CD4-positive, alpha-beta T cell (primary cell): ENCODE results near the gene PLEKHH3. TPM values are rescaled to one million over a fixed set of nuclear protein-coding genes. Genes with fewer than 3 reads are reported as not detected.

Experiments used
- ATAC-seq: fragments of 200-7000 bp; cut with Tn5 transposase; one replicate; pipeline ENCODE4 v1.10.0; 2022; ENCODE audit warnings: mild to moderate bottlenecking; ENCODE audit not compliant: poor library complexity
- CTCF ChIA-PET: fragments of 350-600 bp; sonication (Branson Sonifier 250); formaldehyde crosslinking; loops from one replicate; lab custom pipeline; 2021; ENCODE audit warnings: antibody characterized with exemption, inconsistent platforms; lab: Charles Lee
- POLR2A ChIA-PET: fragments of 350-600 bp; sonication (Branson Sonifier 250); formaldehyde crosslinking; loops from one replicate; lab custom pipeline; 2021; ENCODE audit warnings: antibody characterized with exemption, inconsistent platforms; lab: Charles Lee
- DNase-seq, 14 experiments: peaks; one replicate each; pipeline ENCODE4 v3.0.0-alpha.2; 2013 to 2020; ENCODE audit warnings: mixed read lengths in 2 of 14
- H3K27ac ChIP-seq, 2 donors: one replicate each; pipeline versions ENCODE4 v1.5.1 to v1.7.0; 2013; ENCODE audit warnings: low read length in 2 of 2, low read depth in 1 of 2, mild to moderate bottlenecking in 1 of 2
- H3K27me3 ChIP-seq, 2 experiments: 1 replicate in 1 of 2; 2 replicates in 1 of 2; pipeline versions ENCODE4 v1.6.1 to v1.7.0; 2013; ENCODE audit warnings: low read length in 2 of 2, control low read depth in 1 of 2, mild to moderate bottlenecking in 1 of 2, moderate library complexity in 1 of 2; ENCODE audit not compliant: insufficient read depth in 2 of 2, control insufficient read depth in 1 of 2
- H3K36me3 ChIP-seq: one replicate; pipeline ENCODE4 v1.6.1; 2013; ENCODE audit warnings: low read length, control low read depth; ENCODE audit not compliant: insufficient read depth
- H3K4me1 ChIP-seq: one replicate; pipeline ENCODE4 v1.6.1; 2013; ENCODE audit warnings: low read length, control low read depth; ENCODE audit not compliant: insufficient read depth
- H3K4me3 ChIP-seq: one replicate; pipeline ENCODE4 v1.5.1; 2013; ENCODE audit warnings: mild to moderate bottlenecking, low read length, moderate library complexity
- H3K9me3 ChIP-seq, 2 experiments: 1 replicate in 1 of 2; 2 replicates in 1 of 2; pipeline versions ENCODE4 v1.6.1 to v1.7.0; 2013; ENCODE audit warnings: low read length in 2 of 2, mild to moderate bottlenecking in 2 of 2, control low read depth in 1 of 2, moderate library complexity in 1 of 2; ENCODE audit not compliant: control insufficient read depth in 1 of 2, insufficient read depth in 1 of 2
- H3K27ac Mint-ChIP-seq: one replicate; pipeline ENCODE4 v1.8.0; 2020; ENCODE audit warnings: mixed read lengths
- H3K27me3 Mint-ChIP-seq: one replicate; pipeline ENCODE4 v1.8.0; 2021; ENCODE audit warnings: mixed read lengths
- H3K36me3 Mint-ChIP-seq: one replicate; pipeline ENCODE4 v1.8.0; 2021; ENCODE audit warnings: low read depth, mixed read lengths
- H3K4me1 Mint-ChIP-seq: one replicate; pipeline ENCODE4 v1.8.0; 2021; ENCODE audit warnings: low read depth, mixed read lengths
- H3K4me3 Mint-ChIP-seq: one replicate; pipeline ENCODE4 v1.8.0; 2020; ENCODE audit warnings: mild to moderate bottlenecking, mixed read lengths
- H3K9me3 Mint-ChIP-seq: one replicate; pipeline ENCODE4 v1.8.0; 2020; ENCODE audit warnings: mixed read lengths
- CTCF ChIP-seq: fragments of 200-600 bp; IDR thresholded peaks from one replicate; pipeline ENCODE4 v1.8.0; 2022; ENCODE audit warnings: antibody characterized with exemption, mild to moderate bottlenecking
- intact Hi-C, 2 experiments: fragments of 100-400 bp; cut with DNase I in 1 of 2; cut with micrococcal nuclease in 1 of 2; formaldehyde crosslinking; loops; one replicate each; pipeline versions ENCODE4 v1.15.1 to v1.9.0; 2023 to 2025; cut with DNase I, micrococcal nuclease
- total RNA-seq, 174 experiments: library from RNA in 2 of 174; stranded (reverse) in 2 of 174; gene quantifications; one replicate each; pipeline ENCODE4 v1.2.3 and lab custom pipeline; 2021 to 2026

Gene PLEKHH3
- total RNA-seq, 2 experiments from 2014 or later, result 0.60 to 1.1 TPM

- POLR2A ChIA-PET, result no interaction called here
- peaks cover 4% of the 10 kb centered on the region for H3K4me1 Mint-ChIP-seq
- CTCF ChIA-PET, result no interaction called here
These were observed 25.4 kb downstream of the PLEKHH3 start for GRCh38 chr17:42651392-42651791.

GRCh38 chr17:42647778-42648177 is 29.0 kb downstream of the PLEKHH3 start:
- POLR2A ChIA-PET, result no interaction called here

More at GRCh38 chr17:42651392-42651791, 25.4 kb downstream of the PLEKHH3 start:
- no peaks in the 10 kb centered on the region for H3K36me3 ChIP-seq
- peaks cover 9 to 11% of the 10 kb centered on the region in 2 experiments for H3K27me3 ChIP-seq
- H3K9me3 ChIP-seq, result no peaks in the 10 kb centered on the region
- ATAC-seq (no peak), DNase-seq (no peak)
- Mint-ChIP-seq H3K27ac (no peak overlapping the region), H3K9me3 (no peaks in the 10 kb centered on the region), H3K36me3 (no peaks in the 10 kb centered on the region), H3K27me3 (peaks cover 20% of the 10 kb centered on the region), H3K4me3 (no peak overlapping the region)
- TF ChIP-seq CTCF, result no peak
- intact Hi-C loops, result no loop called here
- peaks cover 4% of the 10 kb centered on the region for H3K4me1 ChIP-seq
- no peak overlapping the region for H3K4me3 ChIP-seq
- no peak overlapping the region for H3K27ac ChIP-seq

DNA sequence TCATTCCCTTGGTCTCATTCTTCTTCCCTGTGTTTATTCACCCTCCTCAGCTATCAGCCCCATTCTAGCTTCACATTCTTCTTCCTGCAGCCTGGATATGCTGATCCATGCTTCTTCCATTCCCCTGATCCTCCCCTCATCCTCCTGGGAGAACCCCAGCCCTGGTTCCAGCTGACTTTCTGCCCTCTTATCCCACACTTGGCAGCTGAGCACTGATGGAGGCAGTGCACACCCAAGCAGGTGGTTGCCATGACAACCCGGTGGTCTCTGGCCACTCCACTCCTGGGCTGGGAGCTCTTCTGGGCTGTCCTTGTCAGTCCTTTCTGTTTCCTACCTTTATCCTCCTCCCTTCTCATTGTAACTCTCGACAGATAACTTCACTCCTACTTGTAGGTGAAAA is 34.5 kb downstream of the PLEKHH3 start:
- Histone ChIP-seq H3K4me1 (no peaks in the 10 kb centered on the region), H3K9me3 (no peaks in the 10 kb centered on the region), H3K27me3 (no peaks in the 10 kb centered on the region), H3K4me3 (no peak overlapping the region), H3K36me3 (no peaks in the 10 kb centered on the region), H3K27ac (no peak overlapping the region)
- ChIA-PET POLR2A (no interaction called here), CTCF (no interaction called here)
- intact Hi-C loops, result no loop called here
- no peak for DNase-seq
- Mint-ChIP-seq H3K27ac (no peak overlapping the region), H3K4me3 (no peak overlapping the region), H3K4me1 (no peaks in the 10 kb centered on the region), H3K36me3 (no peaks in the 10 kb centered on the region), H3K27me3 (peaks cover 14% of the 10 kb centered on the region), H3K9me3 (no peaks in the 10 kb centered on the region)
- no peak for ATAC-seq
- TF ChIP-seq CTCF, result no peak

More at GRCh38 chr17:42647778-42648177, 29.0 kb downstream of the PLEKHH3 start:
- CTCF ChIA-PET, result no interaction called here
- no peaks in the 10 kb centered on the region for H3K4me1 Mint-ChIP-seq
- no peaks in the 10 kb centered on the region for H3K27me3 ChIP-seq
- no peak overlapping the region for H3K27ac Mint-ChIP-seq
- no peak overlapping the region for H3K4me3 ChIP-seq
- no peak overlapping the region for H3K4me3 Mint-ChIP-seq
- ATAC-seq (no peak), DNase-seq (no peak)
- no peak for TF ChIP-seq CTCF
- intact Hi-C loops, result no loop called here
- no peaks in the 10 kb centered on the region for H3K9me3 Mint-ChIP-seq
- no peaks in the 10 kb centered on the region for H3K36me3 ChIP-seq
- H3K27me3 Mint-ChIP-seq, result peaks cover 15% of the 10 kb centered on the region
- no peaks in the 10 kb centered on the region for H3K9me3 ChIP-seq
- H3K4me1 ChIP-seq, result no peaks in the 10 kb centered on the region
- no peaks in the 10 kb centered on the region for H3K36me3 Mint-ChIP-seq
- no peak overlapping the region for H3K27ac ChIP-seq
